SK-N-SH (cell line): ENCODE measurements around the gene RCOR2.

ENCODE experiments used
- CHD2 ChIP-seq: fragments of 150-350 bp; IDR thresholded peaks from 2 replicates; pipeline ENCODE4 v1.6.1; 2018; ENCODE audit warnings: low read length; ENCODE audit not compliant: partially characterized antibody
- EP300 ChIP-seq, 2 experiments: IDR thresholded peaks; 2 replicates each; pipeline versions ENCODE4 v1.4.0 to v1.6.1; 2012; ENCODE audit warnings: borderline replicate concordance in 1 of 2, low read depth in 1 of 2, low read length in 1 of 2
- EZH2phosphoT487 ChIP-seq: fragments of 200-600 bp; sonication (generic); IDR thresholded peaks from 2 replicates; pipeline ENCODE4 v1.6.1; 2017; ENCODE audit warnings: low read depth, mixed run types, mild to moderate bottlenecking, antibody characterized with exemption, moderate library complexity, borderline replicate concordance
- GABPA ChIP-seq: IDR thresholded peaks from 2 replicates; pipeline ENCODE4 v1.4.0; 2012; ENCODE audit warnings: low read depth, mild to moderate bottlenecking
- GATA2 ChIP-seq: sonication (generic); formaldehyde crosslinking; IDR thresholded peaks from 2 replicates; pipeline ENCODE4 v1.5.0; 2020; ENCODE audit warnings: mild to moderate bottlenecking, missing genetic modification reagents
- POLR2AphosphoS5 ChIP-seq: IDR thresholded peaks from 2 replicates; pipeline ENCODE4 v1.6.1; 2012; ENCODE audit warnings: low read depth, low read length
- YY1 ChIP-seq: IDR thresholded peaks from 2 replicates; pipeline ENCODE4 v1.4.0; 2012; ENCODE audit warnings: low read depth, mild to moderate bottlenecking
- TF ChIP-seq, protein P1 (sequence below): IDR thresholded peaks from 2 replicates; pipeline ENCODE4 v1.6.1; 2012; ENCODE audit warnings: mild to moderate bottlenecking, low read depth, low read length, moderate library complexity
- TF ChIP-seq, protein P2 (sequence below): fragments of 200-600 bp; sonication (generic); IDR thresholded peaks from 2 replicates; pipeline ENCODE4 v1.6.1; 2017; ENCODE audit warnings: antibody characterized with exemption, mild to moderate bottlenecking, moderate library complexity

DNA sequence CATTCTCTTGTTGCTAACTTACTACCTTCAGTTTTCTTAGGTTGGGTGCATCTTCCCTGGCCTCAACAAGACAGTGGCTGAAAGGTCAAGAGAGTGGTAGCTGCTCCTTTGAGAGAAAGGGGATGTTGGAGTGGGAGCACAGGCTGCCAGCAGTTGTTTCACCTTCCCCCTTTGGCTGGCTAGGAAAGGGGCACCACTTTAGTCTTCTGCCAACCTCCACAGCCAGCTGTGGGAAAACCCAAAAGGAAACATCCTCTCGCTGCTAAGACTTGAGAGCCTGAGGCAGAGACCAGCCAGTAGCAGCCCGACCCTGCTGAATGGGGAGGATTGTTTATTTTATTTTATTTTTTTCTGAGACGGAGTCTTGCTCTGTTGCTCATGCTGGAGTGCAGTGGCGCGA is 43.7 kb downstream of the RCOR2 start:
- TF ChIP-seq GATA2 (CRISPR knock-in tag), result no peak
- TF ChIP-seq, protein P1, sequence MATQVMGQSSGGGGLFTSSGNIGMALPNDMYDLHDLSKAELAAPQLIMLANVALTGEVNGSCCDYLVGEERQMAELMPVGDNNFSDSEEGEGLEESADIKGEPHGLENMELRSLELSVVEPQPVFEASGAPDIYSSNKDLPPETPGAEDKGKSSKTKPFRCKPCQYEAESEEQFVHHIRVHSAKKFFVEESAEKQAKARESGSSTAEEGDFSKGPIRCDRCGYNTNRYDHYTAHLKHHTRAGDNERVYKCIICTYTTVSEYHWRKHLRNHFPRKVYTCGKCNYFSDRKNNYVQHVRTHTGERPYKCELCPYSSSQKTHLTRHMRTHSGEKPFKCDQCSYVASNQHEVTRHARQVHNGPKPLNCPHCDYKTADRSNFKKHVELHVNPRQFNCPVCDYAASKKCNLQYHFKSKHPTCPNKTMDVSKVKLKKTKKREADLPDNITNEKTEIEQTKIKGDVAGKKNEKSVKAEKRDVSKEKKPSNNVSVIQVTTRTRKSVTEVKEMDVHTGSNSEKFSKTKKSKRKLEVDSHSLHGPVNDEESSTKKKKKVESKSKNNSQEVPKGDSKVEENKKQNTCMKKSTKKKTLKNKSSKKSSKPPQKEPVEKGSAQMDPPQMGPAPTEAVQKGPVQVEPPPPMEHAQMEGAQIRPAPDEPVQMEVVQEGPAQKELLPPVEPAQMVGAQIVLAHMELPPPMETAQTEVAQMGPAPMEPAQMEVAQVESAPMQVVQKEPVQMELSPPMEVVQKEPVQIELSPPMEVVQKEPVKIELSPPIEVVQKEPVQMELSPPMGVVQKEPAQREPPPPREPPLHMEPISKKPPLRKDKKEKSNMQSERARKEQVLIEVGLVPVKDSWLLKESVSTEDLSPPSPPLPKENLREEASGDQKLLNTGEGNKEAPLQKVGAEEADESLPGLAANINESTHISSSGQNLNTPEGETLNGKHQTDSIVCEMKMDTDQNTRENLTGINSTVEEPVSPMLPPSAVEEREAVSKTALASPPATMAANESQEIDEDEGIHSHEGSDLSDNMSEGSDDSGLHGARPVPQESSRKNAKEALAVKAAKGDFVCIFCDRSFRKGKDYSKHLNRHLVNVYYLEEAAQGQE, result no peak
- TF ChIP-seq, protein P2, sequence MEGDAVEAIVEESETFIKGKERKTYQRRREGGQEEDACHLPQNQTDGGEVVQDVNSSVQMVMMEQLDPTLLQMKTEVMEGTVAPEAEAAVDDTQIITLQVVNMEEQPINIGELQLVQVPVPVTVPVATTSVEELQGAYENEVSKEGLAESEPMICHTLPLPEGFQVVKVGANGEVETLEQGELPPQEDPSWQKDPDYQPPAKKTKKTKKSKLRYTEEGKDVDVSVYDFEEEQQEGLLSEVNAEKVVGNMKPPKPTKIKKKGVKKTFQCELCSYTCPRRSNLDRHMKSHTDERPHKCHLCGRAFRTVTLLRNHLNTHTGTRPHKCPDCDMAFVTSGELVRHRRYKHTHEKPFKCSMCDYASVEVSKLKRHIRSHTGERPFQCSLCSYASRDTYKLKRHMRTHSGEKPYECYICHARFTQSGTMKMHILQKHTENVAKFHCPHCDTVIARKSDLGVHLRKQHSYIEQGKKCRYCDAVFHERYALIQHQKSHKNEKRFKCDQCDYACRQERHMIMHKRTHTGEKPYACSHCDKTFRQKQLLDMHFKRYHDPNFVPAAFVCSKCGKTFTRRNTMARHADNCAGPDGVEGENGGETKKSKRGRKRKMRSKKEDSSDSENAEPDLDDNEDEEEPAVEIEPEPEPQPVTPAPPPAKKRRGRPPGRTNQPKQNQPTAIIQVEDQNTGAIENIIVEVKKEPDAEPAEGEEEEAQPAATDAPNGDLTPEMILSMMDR, result no peak
- no peak for TF ChIP-seq CHD2
- TF ChIP-seq POLR2AphosphoS5, result no peak
- TF ChIP-seq YY1, result no peak
- TF ChIP-seq EP300 (IDR thresholded peaks at IDR 0.05; ENCODE audit: borderline replicate concordance in 1 of 2, low read depth in 1 of 2, low read length in 1 of 2), result no peak
- no peak for TF ChIP-seq GABPA
- no peak for TF ChIP-seq EZH2phosphoT487
